GM18858 (cell line): ENCODE results near the gene DPF3.

Experiments
- ATAC-seq: cut with Tn5 transposase; IDR thresholded peaks from one replicate; pipeline ENCODE4 v1.9.1; 2021; ENCODE audit not compliant: unreplicated experiment

Gene DPF3

GRCh38 chr14:72577521-72577920, 316.4 kb downstream of the DPF3 start:
- no peak for ATAC-seq

GRCh38 chr14:72576258-72576657, 317.6 kb downstream of the DPF3 start:
- no peak for ATAC-seq

DNA sequence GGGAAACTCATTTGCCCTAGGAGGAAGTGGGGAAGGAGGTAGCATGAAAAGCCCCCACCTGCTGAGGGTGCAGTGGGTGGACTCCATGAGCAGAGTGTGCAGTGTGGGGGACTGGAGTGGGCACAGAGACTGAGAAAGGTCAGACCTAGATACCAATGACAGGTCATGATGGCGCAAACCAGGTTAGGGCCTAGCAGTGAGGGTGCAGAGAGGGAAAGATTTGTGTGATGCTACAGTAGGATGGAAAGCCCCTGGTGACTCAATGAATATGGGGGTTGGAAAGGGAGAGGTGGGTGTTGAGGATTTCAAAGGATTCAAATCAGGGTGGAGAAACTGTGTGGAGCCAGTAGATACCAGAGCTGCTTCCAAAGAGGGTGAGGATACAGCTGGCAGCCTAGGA, 319.2 kb downstream of the DPF3 start:
- ATAC-seq, result no peak

- no peak for ATAC-seq
Observed at GRCh38 chr14:72573725-72574417, 320.0 kb downstream of the DPF3 start.
